Kidney epithelial cell (primary cell): Measurements from ENCODE around the gene ZNF784. TPM values are rescaled to one million over a fixed set of nuclear protein-coding genes. Genes with fewer than 3 reads are reported as not detected.

ENCODE experiments used
- DNase-seq: peaks from one replicate; pipeline ENCODE4 v3.0.0-alpha.2; 2010; ENCODE audit warnings: low read depth
- H3K27me3 ChIP-seq: 2 replicates; pipeline ENCODE4 v1.6.0; 2011; ENCODE audit warnings: low read length; ENCODE audit not compliant: control insufficient read depth, insufficient read depth
- H3K36me3 ChIP-seq: 2 replicates; pipeline ENCODE4 v1.5.1; 2011; ENCODE audit warnings: low read length; ENCODE audit not compliant: control insufficient read depth, insufficient read depth
- H3K4me3 ChIP-seq: 2 replicates; pipeline ENCODE4 v1.5.1; 2011; ENCODE audit warnings: low read depth, mild to moderate bottlenecking, control low read depth, low read length
- total RNA-seq: library from RNA; depleted of rRNA; stranded (reverse); fragments of >200 nt; gene quantifications from 2 replicates; pipeline ENCODE4 v1.2.3, GENCODE V29; 2015
- TF ChIP-seq, protein P1 (sequence below): IDR thresholded peaks from 2 replicates; pipeline ENCODE4 v1.5.1; 2011; ENCODE audit warnings: mild to moderate bottlenecking, moderate library complexity, low read length, control low read depth, inconsistent platforms; ENCODE audit not compliant: insufficient read depth, poor library complexity, severe bottlenecking

ZNF784 gene
- total RNA-seq, 1 donor from 2014 or later: 3.6 TPM

DNA sequence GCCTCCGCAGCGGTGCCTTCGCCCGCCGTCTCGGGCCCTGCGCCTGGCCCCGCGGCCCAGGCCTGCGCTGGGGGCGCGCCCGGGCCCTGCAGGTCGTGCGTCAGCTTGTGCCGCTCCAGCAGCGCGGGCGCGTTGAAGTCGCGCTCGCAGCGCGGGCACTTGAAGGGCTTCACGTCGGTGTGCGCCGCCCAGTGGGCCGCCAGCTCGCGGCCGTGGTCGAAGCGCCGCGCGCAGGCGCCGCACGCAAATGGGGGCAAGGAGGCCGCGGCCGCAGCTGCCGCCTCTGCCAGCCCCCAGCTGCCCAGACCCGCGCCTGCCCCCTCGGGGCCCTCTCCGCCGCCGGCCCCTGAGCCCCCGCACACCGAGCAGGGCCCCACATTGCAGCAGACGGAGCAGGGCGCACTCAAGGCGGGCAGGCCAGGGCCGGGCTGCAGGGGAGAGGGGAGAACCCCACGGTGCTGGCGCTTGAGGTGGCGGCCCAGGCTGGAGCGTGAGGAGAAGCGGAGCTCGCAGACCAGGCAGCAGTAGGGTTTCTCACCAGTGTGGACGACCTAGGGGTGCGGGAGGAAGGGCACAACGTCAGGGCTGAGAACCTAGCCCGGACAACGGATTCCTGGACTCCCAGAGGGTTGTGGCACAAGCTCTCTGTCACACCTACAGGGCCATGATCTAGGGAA lies 31.1 kb downstream of the ZNF784 start:
- Histone ChIP-seq H3K27me3 (no peaks in the 10 kb centered on the region), H3K36me3 (no peaks in the 10 kb centered on the region), H3K4me3 (no peak overlapping the region)
- DNase-seq: no peak
- TF ChIP-seq, protein P1, sequence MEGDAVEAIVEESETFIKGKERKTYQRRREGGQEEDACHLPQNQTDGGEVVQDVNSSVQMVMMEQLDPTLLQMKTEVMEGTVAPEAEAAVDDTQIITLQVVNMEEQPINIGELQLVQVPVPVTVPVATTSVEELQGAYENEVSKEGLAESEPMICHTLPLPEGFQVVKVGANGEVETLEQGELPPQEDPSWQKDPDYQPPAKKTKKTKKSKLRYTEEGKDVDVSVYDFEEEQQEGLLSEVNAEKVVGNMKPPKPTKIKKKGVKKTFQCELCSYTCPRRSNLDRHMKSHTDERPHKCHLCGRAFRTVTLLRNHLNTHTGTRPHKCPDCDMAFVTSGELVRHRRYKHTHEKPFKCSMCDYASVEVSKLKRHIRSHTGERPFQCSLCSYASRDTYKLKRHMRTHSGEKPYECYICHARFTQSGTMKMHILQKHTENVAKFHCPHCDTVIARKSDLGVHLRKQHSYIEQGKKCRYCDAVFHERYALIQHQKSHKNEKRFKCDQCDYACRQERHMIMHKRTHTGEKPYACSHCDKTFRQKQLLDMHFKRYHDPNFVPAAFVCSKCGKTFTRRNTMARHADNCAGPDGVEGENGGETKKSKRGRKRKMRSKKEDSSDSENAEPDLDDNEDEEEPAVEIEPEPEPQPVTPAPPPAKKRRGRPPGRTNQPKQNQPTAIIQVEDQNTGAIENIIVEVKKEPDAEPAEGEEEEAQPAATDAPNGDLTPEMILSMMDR: no peak

GRCh38 chr19:55592391-55593090 lies 31.8 kb downstream of the ZNF784 start:
- TF ChIP-seq, protein P1: no peak
- DNase-seq: no peak
- H3K27me3 ChIP-seq: no peaks in the 10 kb centered on the region
- H3K4me3 ChIP-seq: no peak overlapping the region
- no peaks in the 10 kb centered on the region for H3K36me3 ChIP-seq

DNA sequence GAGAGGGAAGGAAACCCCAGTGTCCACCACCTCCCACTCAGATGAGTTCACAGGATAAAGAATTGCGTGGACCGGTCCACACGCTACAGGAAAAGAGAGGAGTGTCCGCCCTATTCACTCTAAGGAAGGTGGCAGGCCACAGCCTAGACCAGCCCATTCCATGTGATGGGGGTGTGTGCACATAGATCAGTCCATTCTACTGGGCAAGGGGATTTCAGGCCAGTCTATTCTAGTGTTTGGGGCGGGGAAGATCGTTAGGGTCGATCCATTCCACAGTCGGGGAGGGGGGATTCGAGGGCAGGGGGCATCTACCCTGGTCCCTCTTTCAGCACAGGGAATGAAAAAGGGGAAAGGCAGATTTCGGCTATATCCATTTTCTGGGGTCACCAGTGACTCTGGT lies 32.8 kb downstream of the ZNF784 start:
- TF ChIP-seq, protein P1: no peak
- no peaks in the 10 kb centered on the region for H3K36me3 ChIP-seq
- no peaks in the 10 kb centered on the region for H3K27me3 ChIP-seq
- no peak overlapping the region for H3K4me3 ChIP-seq
- no peak for DNase-seq

DNA sequence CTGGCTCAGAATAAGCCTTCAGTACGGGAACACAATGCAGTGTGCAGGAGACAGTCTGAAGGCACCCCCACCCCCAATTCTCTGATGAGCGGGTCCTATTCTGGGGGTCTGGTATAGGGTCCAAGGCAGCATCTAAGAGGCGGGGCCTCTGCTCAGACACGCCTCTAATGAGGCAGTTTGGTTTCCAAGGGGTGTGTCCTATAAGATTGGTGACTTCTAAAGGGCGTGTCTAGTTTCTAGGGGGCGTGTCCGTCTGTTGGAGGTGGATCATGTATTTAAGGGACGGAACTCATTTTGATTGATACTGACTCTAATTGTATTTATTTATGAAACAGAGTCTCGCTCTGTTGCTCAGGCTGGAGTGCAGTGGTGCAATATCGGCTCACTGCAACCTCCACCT lies 33.7 kb downstream of the ZNF784 start:
- no peak for DNase-seq
- TF ChIP-seq, protein P1: no peak
- no peaks in the 10 kb centered on the region for H3K36me3 ChIP-seq
- H3K27me3 ChIP-seq: no peaks in the 10 kb centered on the region
- no peak overlapping the region for H3K4me3 ChIP-seq

- Histone ChIP-seq H3K27me3 (no peaks in the 10 kb centered on the region), H3K4me3 (no peak overlapping the region), H3K36me3 (no peaks in the 10 kb centered on the region)
- no peak for DNase-seq
- TF ChIP-seq, protein P1: no peak
Observed at GRCh38 chr19:55590109-55590508, 34.3 kb downstream of the ZNF784 start.

DNA sequence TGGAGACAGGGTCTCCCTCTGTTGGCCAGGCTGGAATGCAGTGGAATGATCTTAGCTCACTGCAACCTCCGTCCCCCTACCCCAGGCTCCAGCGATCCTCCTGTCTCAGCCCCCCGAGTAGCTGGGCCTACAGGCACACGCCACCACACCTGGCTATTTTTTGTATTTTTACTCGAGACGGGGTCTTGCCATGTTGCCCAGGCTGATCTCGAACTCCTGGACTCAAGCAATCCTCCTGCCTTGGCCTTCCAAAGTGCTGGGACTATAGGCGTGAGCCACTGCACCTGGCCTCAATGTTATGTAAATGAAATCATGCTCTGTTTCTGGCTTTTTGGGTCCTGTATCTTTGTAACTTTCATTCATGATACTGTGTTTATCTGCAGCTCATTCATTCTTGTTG lies 35.6 kb downstream of the ZNF784 start:
- TF ChIP-seq, protein P1: no peak
- no peaks in the 10 kb centered on the region for H3K27me3 ChIP-seq
- DNase-seq: no peak
- no peak overlapping the region for H3K4me3 ChIP-seq
- no peaks in the 10 kb centered on the region for H3K36me3 ChIP-seq
